Bronchial epithelial cell (primary cell): ENCODE measurements around the gene ALDH1B1. TPM values are rescaled to one million over a fixed set of nuclear protein-coding genes. Genes with fewer than 3 reads are reported as not detected.

ENCODE experiments used
- DNase-seq: peaks from one replicate; pipeline ENCODE4 v3.0.0-alpha.2; 2010; ENCODE audit warnings: low read depth
- FAIRE-seq: peaks from 2 replicates; lab custom pipeline; 2011; peaks lifted over from hg19 to GRCh38; lab: Jason Lieb, UNC
- H3K27me3 ChIP-seq: 2 replicates; pipeline ENCODE4 v1.5.1; 2011; ENCODE audit warnings: low read length; ENCODE audit not compliant: control insufficient read depth, insufficient read depth
- H3K36me3 ChIP-seq: 2 replicates; pipeline ENCODE4 v1.5.1; 2011; ENCODE audit warnings: low read length; ENCODE audit not compliant: control insufficient read depth, insufficient read depth
- H3K4me3 ChIP-seq: 2 replicates; pipeline ENCODE4 v1.5.1; 2011; ENCODE audit warnings: mild to moderate bottlenecking, low read depth, low read length, control low read depth
- total RNA-seq: library from RNA; depleted of rRNA; stranded (reverse); fragments of >200 nt; gene quantifications from 2 replicates; pipeline ENCODE4 v1.2.1, GENCODE V29; 2014
- TF ChIP-seq, protein P1 (sequence below): IDR thresholded peaks from 2 replicates; pipeline ENCODE4 v1.5.1; 2011; ENCODE audit warnings: mild to moderate bottlenecking, moderate library complexity, low read length, control low read depth, inconsistent platforms; ENCODE audit not compliant: insufficient read depth, severe bottlenecking

ALDH1B1 gene
- total RNA-seq, 1 donor from 2014 or later: 11.1 TPM

GRCh38 chr9:38390442-38390841, 2.1 kb upstream of the ALDH1B1 start:
- TF ChIP-seq, protein P1, sequence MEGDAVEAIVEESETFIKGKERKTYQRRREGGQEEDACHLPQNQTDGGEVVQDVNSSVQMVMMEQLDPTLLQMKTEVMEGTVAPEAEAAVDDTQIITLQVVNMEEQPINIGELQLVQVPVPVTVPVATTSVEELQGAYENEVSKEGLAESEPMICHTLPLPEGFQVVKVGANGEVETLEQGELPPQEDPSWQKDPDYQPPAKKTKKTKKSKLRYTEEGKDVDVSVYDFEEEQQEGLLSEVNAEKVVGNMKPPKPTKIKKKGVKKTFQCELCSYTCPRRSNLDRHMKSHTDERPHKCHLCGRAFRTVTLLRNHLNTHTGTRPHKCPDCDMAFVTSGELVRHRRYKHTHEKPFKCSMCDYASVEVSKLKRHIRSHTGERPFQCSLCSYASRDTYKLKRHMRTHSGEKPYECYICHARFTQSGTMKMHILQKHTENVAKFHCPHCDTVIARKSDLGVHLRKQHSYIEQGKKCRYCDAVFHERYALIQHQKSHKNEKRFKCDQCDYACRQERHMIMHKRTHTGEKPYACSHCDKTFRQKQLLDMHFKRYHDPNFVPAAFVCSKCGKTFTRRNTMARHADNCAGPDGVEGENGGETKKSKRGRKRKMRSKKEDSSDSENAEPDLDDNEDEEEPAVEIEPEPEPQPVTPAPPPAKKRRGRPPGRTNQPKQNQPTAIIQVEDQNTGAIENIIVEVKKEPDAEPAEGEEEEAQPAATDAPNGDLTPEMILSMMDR: no peak
- Histone ChIP-seq H3K4me3 (no peak overlapping the region), H3K27me3 (no peaks in the 10 kb centered on the region), H3K36me3 (no peaks in the 10 kb centered on the region)
- FAIRE-seq (no peak), DNase-seq (no peak)

- Histone ChIP-seq H3K4me3 (no peak overlapping the region), H3K36me3 (no peaks in the 10 kb centered on the region), H3K27me3 (no peaks in the 10 kb centered on the region)
- DNase-seq (no peak), FAIRE-seq (no peak)
- TF ChIP-seq, protein P1: no peak
Measured at GRCh38 chr9:38390851-38391250, 1.7 kb upstream of the ALDH1B1 start.

DNA sequence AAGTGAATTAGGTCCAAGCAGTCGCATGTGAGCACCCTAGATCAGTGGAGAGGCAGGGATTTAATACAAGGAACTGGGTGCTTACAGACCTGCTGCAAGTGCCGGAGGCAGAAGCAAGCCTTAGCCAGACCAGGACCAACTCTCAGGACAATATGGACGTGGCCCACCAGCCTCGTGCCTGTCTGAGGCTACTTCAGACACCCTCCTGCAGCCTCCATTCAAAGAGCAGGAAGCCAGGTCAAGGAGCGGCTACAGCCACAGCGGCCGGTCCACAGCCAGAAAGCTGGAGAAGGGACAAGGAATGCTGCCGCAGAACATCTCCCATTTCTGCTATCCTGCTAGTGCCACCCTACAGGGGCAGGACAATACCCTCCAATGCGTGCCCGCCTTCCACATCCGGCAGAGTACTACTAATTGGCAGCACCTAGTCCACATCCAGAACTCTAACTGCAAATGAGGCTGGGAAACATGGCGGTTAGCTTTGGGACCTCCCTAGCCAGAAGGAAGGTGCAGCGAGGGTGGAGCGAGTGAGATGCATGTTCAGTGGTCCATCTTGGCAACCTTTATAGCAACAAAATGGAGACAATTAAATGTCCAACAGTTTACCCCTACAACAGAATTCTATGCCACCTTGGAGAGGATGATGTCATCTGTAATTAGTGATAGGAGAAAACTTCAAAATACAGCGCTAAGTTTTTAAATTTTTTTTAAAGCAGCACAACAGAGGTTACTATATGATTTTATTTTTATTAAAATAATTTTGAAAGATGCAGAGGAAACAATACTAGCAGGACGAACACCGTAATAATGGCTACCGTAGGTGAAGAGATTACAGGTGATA, 1.0 kb upstream of the ALDH1B1 start:
- Histone ChIP-seq H3K36me3 (peaks cover 3% of the 10 kb centered on the region), H3K27me3 (no peaks in the 10 kb centered on the region), H3K4me3 (no peak overlapping the region)
- DNase-seq (no peak), FAIRE-seq (no peak)
- TF ChIP-seq, protein P1: no peak

- TF ChIP-seq, protein P1: no peak
- peaks cover 6% of the 10 kb centered on the region for H3K36me3 ChIP-seq
- FAIRE-seq (no peak), DNase-seq (no peak)
- H3K4me3 ChIP-seq: peak overlapping the region; percentile 81
- no peaks in the 10 kb centered on the region for H3K27me3 ChIP-seq
Measured at GRCh38 chr9:38393128-38393796, 760 bp downstream of the ALDH1B1 start.

DNA sequence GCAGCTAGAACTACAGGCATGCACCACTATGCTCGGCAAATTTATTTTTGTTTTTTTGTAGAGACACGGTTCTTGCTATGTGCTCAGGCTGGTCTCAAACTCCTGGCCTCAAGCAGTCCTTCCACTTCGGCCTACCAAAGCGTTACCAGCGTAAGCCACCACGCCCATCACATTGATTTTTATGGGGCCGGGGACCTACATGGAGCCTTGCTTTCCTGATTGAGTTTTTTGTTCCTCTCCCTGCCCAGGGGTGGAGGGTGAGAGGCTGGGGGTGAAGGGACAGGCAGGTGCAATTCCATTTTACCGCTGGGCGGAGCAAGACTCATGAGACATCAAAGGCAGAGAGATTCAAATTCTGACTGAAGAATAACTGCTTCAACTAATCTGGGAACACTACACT, 1.9 kb downstream of the ALDH1B1 start:
- H3K4me3 ChIP-seq: no peak overlapping the region
- TF ChIP-seq, protein P1: no peak
- H3K36me3 ChIP-seq: peaks cover 6% of the 10 kb centered on the region
- no peaks in the 10 kb centered on the region for H3K27me3 ChIP-seq
- FAIRE-seq (no peak), DNase-seq (no peak)
